Mesodermal cell (in vitro differentiated cells): ENCODE results near the gene ATP6V0A1.
"Not testable (repeated sequence)": the region's sequence is repeated elsewhere in the genome, so short reads cannot be mapped to it uniquely, and the experiment has no call there.

Experiments used
- H3K27ac ChIP-seq: 2 replicates; pipeline ENCODE4 v1.7.0; 2013; ENCODE audit warnings: mild to moderate bottlenecking, low read depth, low read length, moderate library complexity; ENCODE audit not compliant: severe bottlenecking
- H3K36me3 ChIP-seq: 2 replicates; pipeline ENCODE4 v1.7.1; 2013; ENCODE audit warnings: mild to moderate bottlenecking, low read length, moderate library complexity; ENCODE audit not compliant: control insufficient read depth, insufficient read depth
- H3K4me1 ChIP-seq: one replicate; pipeline ENCODE4 v1.7.1; 2013; ENCODE audit warnings: mild to moderate bottlenecking, low read length; ENCODE audit not compliant: insufficient read depth, control insufficient read depth, poor library complexity, severe bottlenecking
- H3K4me3 ChIP-seq: 2 replicates; pipeline ENCODE4 v1.7.0; 2013; ENCODE audit warnings: low read length, control low read depth, mild to moderate bottlenecking; ENCODE audit not compliant: insufficient read depth, poor library complexity, severe bottlenecking; ENCODE audit errors: extremely low read depth
- H3K9me3 ChIP-seq: 2 replicates; pipeline ENCODE4 v1.7.1; 2013; ENCODE audit warnings: mild to moderate bottlenecking, low read length, moderate library complexity; ENCODE audit not compliant: control insufficient read depth
- WGBS, 2 experiments: methylation state at CpG; one replicate each; pipeline ENCODE4 v1.1.5; 2013; ENCODE audit warnings: missing lambda C conversion rate in 2 of 2; ENCODE audit not compliant: insufficient coverage in 2 of 2; 5-methylcytosine and 5-hydroxymethylcytosine counted together

Gene ATP6V0A1

GRCh38 chr17:42541041-42541833 lies 82.6 kb downstream of the ATP6V0A1 start:
- 92 to 96% methylated on average over 12 to 15 of the region's 17 CpGs for WGBS, 2 experiments
- Histone ChIP-seq H3K4me3 (no peak overlapping the region), H3K4me1 (peaks cover 11% of the 10 kb centered on the region), H3K36me3 (peaks cover 40% of the 10 kb centered on the region), H3K9me3 (no peaks in the 10 kb centered on the region), H3K27ac (peak overlapping the region; percentile 36)

GRCh38 chr17:42543190-42544079 lies 84.8 kb downstream of the ATP6V0A1 start:
- 94 to 96% methylated on average over 35 to 39 of the region's 39 CpGs for WGBS, 2 experiments

DNA sequence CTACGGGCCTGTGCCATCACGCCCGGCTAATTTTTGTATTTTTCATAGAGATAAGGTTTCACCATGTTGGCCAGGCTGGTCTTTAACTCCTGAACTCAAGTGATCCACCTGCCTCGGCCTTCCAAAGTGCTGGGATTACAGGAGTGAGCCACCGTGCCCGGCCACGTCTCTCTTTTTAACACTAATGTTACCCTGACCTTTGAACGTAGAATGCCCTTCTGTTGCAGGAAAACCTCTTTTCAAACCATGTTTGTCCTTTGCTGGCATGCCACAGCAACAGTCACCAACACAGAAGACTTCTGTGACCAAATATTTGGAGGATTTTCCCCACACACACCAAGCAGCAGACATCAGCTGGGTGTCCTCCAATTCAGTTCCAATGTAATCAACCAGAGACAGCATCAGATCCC lies 86.2 kb downstream of the ATP6V0A1 start:
- Histone ChIP-seq H3K27ac (no peak overlapping the region), H3K4me1 (peaks cover 9% of the 10 kb centered on the region), H3K36me3 (peaks cover 24% of the 10 kb centered on the region), H3K4me3 (no peak overlapping the region), H3K9me3 (no peaks in the 10 kb centered on the region)
- 77% methylated on average over 8 of the region's 8 CpGs for WGBS, 2 experiments

More at GRCh38 chr17:42543190-42544079, 84.8 kb downstream of the ATP6V0A1 start:
- Histone ChIP-seq H3K4me1 (peaks cover 5% of the 10 kb centered on the region), H3K36me3 (peaks cover 33% of the 10 kb centered on the region), H3K27ac (no peak overlapping the region), H3K4me3 (no peak overlapping the region), H3K9me3 (no peaks in the 10 kb centered on the region)

DNA sequence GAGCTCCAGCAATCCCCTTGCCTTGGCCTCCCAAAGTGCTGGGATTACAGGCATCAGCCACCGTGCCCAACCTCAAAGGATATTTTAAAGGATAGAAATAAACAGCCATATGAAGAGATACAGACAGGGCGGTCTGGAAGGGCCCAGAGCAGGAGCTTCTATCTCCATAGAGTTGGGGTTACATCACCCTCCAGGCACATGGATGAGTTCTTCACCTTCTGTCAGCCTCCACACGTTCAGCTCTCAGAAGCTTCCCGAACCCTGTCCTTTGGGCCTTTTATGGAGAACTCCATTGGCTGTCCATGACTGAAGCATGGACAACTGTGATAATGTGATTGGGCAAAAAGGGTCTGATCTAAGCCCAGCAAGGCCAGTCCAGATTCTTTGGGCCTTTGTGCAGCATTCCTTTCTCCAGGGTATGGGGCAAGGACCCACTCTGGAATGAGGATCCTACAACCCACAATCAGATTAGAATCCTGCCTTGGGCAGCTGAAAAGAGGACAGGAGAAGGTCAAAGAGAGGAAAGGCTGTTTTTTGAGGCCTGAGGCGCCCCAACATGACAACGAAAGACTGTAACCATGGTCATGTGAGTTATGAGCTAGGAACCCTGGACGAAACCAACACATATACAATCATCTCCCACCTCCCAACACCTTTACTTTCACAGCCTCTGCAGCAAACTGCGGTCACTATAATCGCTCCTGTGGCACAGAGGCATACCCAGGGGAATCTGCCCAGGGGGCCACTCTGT lies 87.3 kb downstream of the ATP6V0A1 start:
- H3K9me3 ChIP-seq, H3K27ac ChIP-seq, H3K4me3 ChIP-seq, H3K4me1 ChIP-seq: not testable (repeated sequence)
- peaks cover 24% of the 10 kb centered on the region for H3K36me3 ChIP-seq
- WGBS, 2 experiments = 86 to 88% methylated on average over 1 of the region's 9 CpGs

GRCh38 chr17:42547001-42547461 lies 88.4 kb downstream of the ATP6V0A1 start:
- WGBS, 2 experiments = 95 to 97% methylated on average over 16 to 21 of the region's 23 CpGs
- peaks cover 4% of the 10 kb centered on the region for H3K4me1 ChIP-seq
- no peak overlapping the region for H3K4me3 ChIP-seq
- H3K9me3 ChIP-seq = no peaks in the 10 kb centered on the region
- no peak overlapping the region for H3K27ac ChIP-seq
- H3K36me3 ChIP-seq = peaks cover 24% of the 10 kb centered on the region

- WGBS, 2 experiments = 94 to 98% methylated on average over 8 to 14 of the region's 14 CpGs
- H3K4me1 ChIP-seq = peaks cover 4% of the 10 kb centered on the region
Measured at GRCh38 chr17:42547698-42548069, 89.0 kb downstream of the ATP6V0A1 start.

GRCh38 chr17:42548070-42548837 lies 89.6 kb downstream of the ATP6V0A1 start:
- H3K4me3 ChIP-seq = peak overlapping the region; percentile 35
- peaks cover 4% of the 10 kb centered on the region for H3K4me1 ChIP-seq
- no peak overlapping the region for H3K27ac ChIP-seq
- peaks cover 19% of the 10 kb centered on the region for H3K36me3 ChIP-seq
- no peaks in the 10 kb centered on the region for H3K9me3 ChIP-seq
- 15 to 17% methylated on average over 56 to 62 of the region's 74 CpGs for WGBS, 2 experiments

More at GRCh38 chr17:42547698-42548069, 89.0 kb downstream of the ATP6V0A1 start:
- H3K27ac ChIP-seq = no peak overlapping the region
- no peaks in the 10 kb centered on the region for H3K9me3 ChIP-seq
- H3K36me3 ChIP-seq = peaks cover 21% of the 10 kb centered on the region
- no peak overlapping the region for H3K4me3 ChIP-seq

- no peak overlapping the region for H3K4me3 ChIP-seq
- no peak overlapping the region for H3K27ac ChIP-seq
- H3K36me3 ChIP-seq = peaks cover 14% of the 10 kb centered on the region
- 85 to 94% methylated on average over 7 to 8 of the region's 14 CpGs for WGBS, 2 experiments
- H3K4me1 ChIP-seq = peaks cover 4% of the 10 kb centered on the region
- no peaks in the 10 kb centered on the region for H3K9me3 ChIP-seq
Measured at GRCh38 chr17:42548993-42549755, 90.5 kb downstream of the ATP6V0A1 start.

DNA sequence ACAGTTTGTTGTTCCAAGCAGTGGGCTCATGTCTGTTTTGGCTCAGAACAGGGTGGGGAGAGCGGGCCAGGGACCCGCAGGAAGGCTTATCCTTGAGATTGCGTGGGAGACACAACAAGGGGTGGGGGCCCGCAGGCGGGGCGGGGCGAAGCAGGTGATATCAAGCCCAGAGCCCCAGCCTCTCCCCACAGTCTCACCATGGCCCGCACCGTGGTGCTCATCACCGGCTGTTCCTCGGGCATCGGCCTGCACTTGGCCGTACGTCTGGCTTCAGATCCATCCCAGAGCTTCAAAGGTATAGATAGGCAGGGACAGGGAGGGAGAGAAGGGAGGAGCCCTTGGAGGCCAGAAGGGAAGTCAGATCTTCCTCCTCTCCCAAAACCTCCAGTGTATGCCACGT lies 94.1 kb downstream of the ATP6V0A1 start, which contains the start of gene HSD17B1:
Gene HSD17B1 (plus strand): TSS at position 188 of the 400 bp plus-strand sequence. CDS start 11 bp downstream, at position 199.
- not testable (repeated sequence) for H3K36me3 ChIP-seq, H3K4me1 ChIP-seq, H3K9me3 ChIP-seq, H3K27ac ChIP-seq
- peak within 1 kb of the TSS; percentile 84 for H3K4me3 ChIP-seq
- 98 to 100% methylated on average over 3 to 12 of the region's 15 CpGs for WGBS, 2 experiments
